ENCODE data around the gene PARN.

DNA sequence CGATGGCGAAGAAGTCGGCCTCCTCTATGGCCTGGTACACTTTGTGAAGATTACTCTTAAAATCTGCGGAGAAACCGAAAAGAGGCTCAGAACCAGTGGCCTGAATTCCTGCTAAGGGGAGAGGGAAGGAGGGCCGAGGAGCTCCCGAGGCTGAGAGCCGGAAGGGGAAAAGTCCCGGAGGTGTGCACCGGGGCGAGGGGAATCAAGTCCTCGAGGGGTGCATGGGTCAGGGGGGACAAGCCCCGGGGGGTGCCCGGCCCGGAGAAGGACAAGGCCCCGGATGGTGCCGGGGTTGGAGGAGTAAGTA, 495 bp downstream of the PARN start:
- TF ChIP-seq CTCF (IDR thresholded peaks at IDR 0.05): no peak
- no peak for TF ChIP-seq POLR2A (IDR thresholded peaks at IDR 0.05)
